ENCODE results near the gene GARIN5B. TPM values are rescaled to one million over a fixed set of nuclear protein-coding genes. Genes with fewer than 3 reads are reported as not detected.

Gene GARIN5B
- total and polyA plus RNA-seq, 4 experiments from 2014 or later, result not detected

GRCh38 chr19:55341171-55341588 is 21.9 kb downstream of the GARIN5B start:
- peak overlapping the region; percentile 76 to 97 (median 92) for H3K27ac Mint-ChIP-seq
- POLR2A ChIA-PET (ENCODE audit: partially characterized antibody), result interaction anchor here (0.8 to 1.8 kb wide), 5 partner anchors 40 to 82 kb away, joined by 3 to 5 read pairs (median 5); partner anchors contain the start of genes PPP6R1 and TMEM238
- peaks cover 1 to 12% of the 10 kb centered on the region in 2 donors for H3K27me3 Mint-ChIP-seq
- intact Hi-C loops (cut with micrococcal nuclease), result no loop called here
- H3K4me3 ChIP-seq (ENCODE audit: low read length in 2 of 2), result peak overlapping the region in 1 of 2 donors; percentile 67
- H3K4me1 Mint-ChIP-seq, result peaks cover 9 to 35% (median 18%) of the 10 kb centered on the region in 4 donors
- H3K9me3 Mint-ChIP-seq, result peaks cover 0 to 5% (median 0%) of the 10 kb centered on the region in 8 donors
- peak overlapping the region; percentile 82 for H3K27ac ChIP-seq (ENCODE audit: low read depth, low read length)
- CTCF ChIA-PET (ENCODE audit: partially characterized antibody), result interaction anchor here (1.1 kb wide), 1 partner anchor 40 kb away, joined by 3 read pairs; no protein-coding TSS in a partner anchor
- H3K36me3 ChIP-seq (ENCODE audit: insufficient read depth, low read length), result peaks cover 3% of the 10 kb centered on the region
- H3K27me3 ChIP-seq (ENCODE audit: insufficient read depth, low read length), result no peaks in the 10 kb centered on the region
- no peaks in the 10 kb centered on the region for H3K9me3 ChIP-seq (ENCODE audit: control insufficient read depth in 1 of 2, low read length in 2 of 2)
- DNase-seq, result peak; percentile 15 to 56 (median 24)
- peaks cover 4 to 16% of the 10 kb centered on the region in 2 donors for H3K36me3 Mint-ChIP-seq
- H3K4me1 ChIP-seq (ENCODE audit: insufficient read depth, low read length), result peaks cover 24% of the 10 kb centered on the region
- peak overlapping the region; percentile 74 to 87 (median 80) for H3K4me3 Mint-ChIP-seq

GRCh38 chr19:55340784-55341147 is 22.3 kb downstream of the GARIN5B start:
- no peaks in the 10 kb centered on the region for H3K9me3 ChIP-seq (ENCODE audit: control insufficient read depth in 1 of 2, low read length in 2 of 2)
- no peaks in the 10 kb centered on the region for H3K27me3 ChIP-seq (ENCODE audit: insufficient read depth, low read length)
- H3K4me3 ChIP-seq (ENCODE audit: low read length in 2 of 2), result peak overlapping the region; percentile 3 to 67
- peaks cover 0 to 5% (median 0%) of the 10 kb centered on the region in 8 donors for H3K9me3 Mint-ChIP-seq
- POLR2A ChIA-PET (ENCODE audit: partially characterized antibody), result interaction anchor here (0.8 to 1.8 kb wide), 3 partner anchors 39 to 82 kb away, joined by 3 to 5 read pairs (median 5); partner anchors contain the start of genes PPP6R1 and TMEM238
- peak overlapping the region; percentile 76 to 97 (median 92) for H3K27ac Mint-ChIP-seq
- H3K36me3 Mint-ChIP-seq, result peaks cover 4 to 16% of the 10 kb centered on the region in 2 donors
- CTCF ChIA-PET (ENCODE audit: partially characterized antibody), result interaction anchor here (1.1 kb wide), 1 partner anchor 39 kb away, joined by 3 read pairs; no protein-coding TSS in a partner anchor
- peaks cover 1 to 12% of the 10 kb centered on the region in 2 donors for H3K27me3 Mint-ChIP-seq
- peaks cover 3% of the 10 kb centered on the region for H3K36me3 ChIP-seq (ENCODE audit: insufficient read depth, low read length)
- DNase-seq, result peak in 2 of 5 donors; percentile 14 to 26
- peaks cover 9 to 35% (median 18%) of the 10 kb centered on the region in 4 donors for H3K4me1 Mint-ChIP-seq
- intact Hi-C loops (cut with micrococcal nuclease), result no loop called here
- peak overlapping the region; percentile 82 for H3K27ac ChIP-seq (ENCODE audit: low read depth, low read length)
- peak overlapping the region; percentile 74 to 87 (median 80) for H3K4me3 Mint-ChIP-seq
- H3K4me1 ChIP-seq (ENCODE audit: insufficient read depth, low read length), result peaks cover 24% of the 10 kb centered on the region

GRCh38 chr19:55339889-55340783 is 22.9 kb downstream of the GARIN5B start:
- H3K4me1 Mint-ChIP-seq, result peaks cover 9 to 35% (median 18%) of the 10 kb centered on the region in 4 donors
- Histone ChIP-seq H3K4me1 (ENCODE audit: insufficient read depth, low read length) (peaks cover 24% of the 10 kb centered on the region), H3K36me3 (ENCODE audit: insufficient read depth, low read length) (peaks cover 3% of the 10 kb centered on the region), H3K4me3 (ENCODE audit: low read length in 2 of 2) (peak overlapping the region; percentile 66 to 67), H3K9me3 (ENCODE audit: control insufficient read depth in 1 of 2, low read length in 2 of 2) (no peaks in the 10 kb centered on the region), H3K27ac (ENCODE audit: low read depth, low read length) (peak overlapping the region; percentile 82), H3K27me3 (ENCODE audit: insufficient read depth, low read length) (no peaks in the 10 kb centered on the region)
- peak in 1 of 5 donors; percentile 57 for DNase-seq
- ChIA-PET POLR2A (ENCODE audit: partially characterized antibody) (interaction anchor here (0.5 to 4.1 kb wide), 33 partner anchors 8 to 891 kb away, joined by 3 to 94 read pairs (median 7); partner anchors contain the start of genes COX6B2, FIZ1, HSPBP1 and ISOC2), CTCF (ENCODE audit: partially characterized antibody) (interaction anchor here (1.0 to 2.6 kb wide), 8 partner anchors 9 to 136 kb away, joined by 3 to 30 read pairs (median 6); partner anchors contain the start of genes HSPBP1, TMEM238 and ZNF628)
- H3K27me3 Mint-ChIP-seq, result peaks cover 1 to 12% of the 10 kb centered on the region in 2 donors
- H3K9me3 Mint-ChIP-seq, result peaks cover 0 to 5% (median 0%) of the 10 kb centered on the region in 8 donors
- peaks cover 4 to 12% of the 10 kb centered on the region in 2 donors for H3K36me3 Mint-ChIP-seq
- intact Hi-C loops (cut with micrococcal nuclease), result loop anchor here (1.0 kb wide), 10 partner anchors 14 to 313 kb away; partner anchors contain the start of genes COX6B2, HSPBP1, PPP1R12C and PPP6R1
- peak overlapping the region; percentile 90 to 96 (median 93) for H3K4me3 Mint-ChIP-seq
- H3K27ac Mint-ChIP-seq, result peak overlapping the region; percentile 97 to 100 (median 99)

GRCh38 chr19:55339105-55339888 is 23.8 kb downstream of the GARIN5B start, which contains the start of gene KMT5C:
TSS of gene KMT5C (plus strand) at chr19:55339876. CDS start at chr19:55341937, 2,061 bp downstream.
- intact Hi-C loops (cut with micrococcal nuclease), result loop anchor here (1.0 kb wide), 10 partner anchors 15 to 314 kb away; partner anchors contain the start of genes COX6B2, HSPBP1, PPP1R12C and PPP6R1
- CTCF ChIA-PET (ENCODE audit: partially characterized antibody), result interaction anchor here (1.0 to 2.6 kb wide), 10 partner anchors 8 to 137 kb away, joined by 3 to 30 read pairs (median 5); partner anchors contain the start of genes HSPBP1, TMEM238 and ZNF628

GRCh38 chr19:55336101-55336500 is 27.0 kb downstream of the GARIN5B start:
- peaks cover 7 to 29% (median 14%) of the 10 kb centered on the region in 4 donors for H3K4me1 Mint-ChIP-seq
- H3K27ac Mint-ChIP-seq, result peak overlapping the region in 2 of 7 donors; percentile 97 to 98
- no peak for DNase-seq

More at GRCh38 chr19:55339105-55339888, 23.8 kb downstream of the GARIN5B start, which contains the start of gene KMT5C:
- Histone ChIP-seq H3K4me3 (ENCODE audit: low read length in 2 of 2) (peak within 1 kb of the TSS; percentile 66 to 74), H3K27me3 (ENCODE audit: insufficient read depth, low read length) (no peaks in the 10 kb centered on the region), H3K27ac (ENCODE audit: low read depth, low read length) (peak within 1 kb of the TSS; percentile 90), H3K4me1 (ENCODE audit: insufficient read depth, low read length) (peaks cover 24% of the 10 kb centered on the region), H3K36me3 (ENCODE audit: insufficient read depth, low read length) (peaks cover 3% of the 10 kb centered on the region), H3K9me3 (ENCODE audit: control insufficient read depth in 1 of 2, low read length in 2 of 2) (no peaks in the 10 kb centered on the region)
- Mint-ChIP-seq H3K4me3 (peak within 1 kb of the TSS; percentile 90 to 96 (median 93)), H3K27ac (peak within 1 kb of the TSS; percentile 97 to 100 (median 99)), H3K9me3 (peaks cover 0 to 5% (median 0%) of the 10 kb centered on the region in 8 donors), H3K27me3 (peaks cover 1 to 12% of the 10 kb centered on the region in 2 donors), H3K4me1 (peaks cover 9 to 35% (median 18%) of the 10 kb centered on the region in 4 donors), H3K36me3 (peaks cover 4 to 9% of the 10 kb centered on the region in 2 donors)
- DNase-seq, result peak; percentile 100
- POLR2A ChIA-PET (ENCODE audit: partially characterized antibody), result interaction anchor here (0.5 to 4.1 kb wide), 34 partner anchors 9 to 890 kb away, joined by 3 to 94 read pairs (median 6); partner anchors contain the start of genes COX6B2, FIZ1, HSPBP1 and ISOC2

GRCh38 chr19:55333870-55334269 is 29.2 kb downstream of the GARIN5B start:
- Histone ChIP-seq H3K36me3 (ENCODE audit: insufficient read depth, low read length) (no peaks in the 10 kb centered on the region), H3K27ac (ENCODE audit: low read depth, low read length) (no peak overlapping the region), H3K27me3 (ENCODE audit: insufficient read depth, low read length) (no peaks in the 10 kb centered on the region), H3K4me3 (ENCODE audit: low read length in 2 of 2) (no peak overlapping the region), H3K4me1 (ENCODE audit: insufficient read depth, low read length) (peaks cover 7% of the 10 kb centered on the region), H3K9me3 (ENCODE audit: control insufficient read depth in 1 of 2, low read length in 2 of 2) (no peaks in the 10 kb centered on the region)
- POLR2A ChIA-PET (ENCODE audit: partially characterized antibody), result no interaction called here
- Mint-ChIP-seq H3K27me3 (peaks cover 1 to 18% of the 10 kb centered on the region in 2 donors), H3K9me3 (peaks cover 0 to 5% (median 0%) of the 10 kb centered on the region in 8 donors), H3K4me1 (peaks cover 5 to 8% (median 6%) of the 10 kb centered on the region in 4 donors), H3K36me3 (peaks cover 0 to 6% of the 10 kb centered on the region in 2 donors), H3K4me3 (no peak overlapping the region), H3K27ac (peak overlapping the region in 1 of 7 donors; percentile 97)
- intact Hi-C loops (cut with micrococcal nuclease), result no loop called here
- CTCF ChIA-PET (ENCODE audit: partially characterized antibody), result no interaction called here
- no peak for DNase-seq

More at GRCh38 chr19:55336101-55336500, 27.0 kb downstream of the GARIN5B start:
- peaks cover 1 to 17% of the 10 kb centered on the region in 2 donors for H3K27me3 Mint-ChIP-seq
- POLR2A ChIA-PET (ENCODE audit: partially characterized antibody), result interaction anchor here (1.6 to 4.1 kb wide), 2 partner anchors 34 to 50 kb away, joined by 10 to 94 read pairs; partner anchors contain the start of genes RPL28 and TMEM238
- peaks cover 0 to 5% (median 0%) of the 10 kb centered on the region in 8 donors for H3K9me3 Mint-ChIP-seq
- peaks cover 18% of the 10 kb centered on the region for H3K4me1 ChIP-seq (ENCODE audit: insufficient read depth, low read length)
- no peak overlapping the region for H3K27ac ChIP-seq (ENCODE audit: low read depth, low read length)
- CTCF ChIA-PET (ENCODE audit: partially characterized antibody), result no interaction called here
- H3K4me3 Mint-ChIP-seq, result no peak overlapping the region
- H3K27me3 ChIP-seq (ENCODE audit: insufficient read depth, low read length), result no peaks in the 10 kb centered on the region
- H3K4me3 ChIP-seq (ENCODE audit: low read length in 2 of 2), result no peak overlapping the region
- no peaks in the 10 kb centered on the region for H3K9me3 ChIP-seq (ENCODE audit: control insufficient read depth in 1 of 2, low read length in 2 of 2)
- H3K36me3 Mint-ChIP-seq, result peaks cover 0 to 9% of the 10 kb centered on the region in 2 donors
- no peaks in the 10 kb centered on the region for H3K36me3 ChIP-seq (ENCODE audit: insufficient read depth, low read length)
- intact Hi-C loops (cut with micrococcal nuclease), result no loop called here

Data from CD4-positive, alpha-beta memory T cell (primary cell).